CD4-positive, alpha-beta T cell treated with Interleukin-12 subunit alpha and Interleukin-12 subunit beta, for 1 hour (primary cell): ENCODE results near the gene AP3S1.

ENCODE experiments used
- DNase-seq: peaks from one replicate; pipeline ENCODE4 v3.0.0-alpha.2; 2020

The AP3S1 gene

DNA sequence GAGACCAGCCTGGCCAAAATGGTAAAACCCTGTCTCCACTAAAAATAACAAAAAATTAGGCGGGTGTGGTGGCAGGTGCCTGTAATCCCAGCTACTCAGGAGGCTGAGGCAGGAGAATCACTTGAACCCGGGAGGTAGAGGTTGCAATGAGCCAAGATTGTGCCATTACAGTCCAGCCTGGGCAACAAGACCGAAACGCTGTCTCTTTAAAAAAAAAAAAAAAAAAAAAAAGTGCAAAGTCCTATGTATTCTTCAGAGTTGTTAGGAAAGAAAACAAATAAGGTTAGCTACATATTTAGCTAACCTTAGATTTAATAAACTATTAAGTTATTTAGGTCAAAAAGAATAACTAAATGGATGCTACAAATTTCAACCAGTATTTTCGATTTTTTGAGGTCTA is 11.8 kb upstream of the AP3S1 start:
- DNase-seq: no peak

DNA sequence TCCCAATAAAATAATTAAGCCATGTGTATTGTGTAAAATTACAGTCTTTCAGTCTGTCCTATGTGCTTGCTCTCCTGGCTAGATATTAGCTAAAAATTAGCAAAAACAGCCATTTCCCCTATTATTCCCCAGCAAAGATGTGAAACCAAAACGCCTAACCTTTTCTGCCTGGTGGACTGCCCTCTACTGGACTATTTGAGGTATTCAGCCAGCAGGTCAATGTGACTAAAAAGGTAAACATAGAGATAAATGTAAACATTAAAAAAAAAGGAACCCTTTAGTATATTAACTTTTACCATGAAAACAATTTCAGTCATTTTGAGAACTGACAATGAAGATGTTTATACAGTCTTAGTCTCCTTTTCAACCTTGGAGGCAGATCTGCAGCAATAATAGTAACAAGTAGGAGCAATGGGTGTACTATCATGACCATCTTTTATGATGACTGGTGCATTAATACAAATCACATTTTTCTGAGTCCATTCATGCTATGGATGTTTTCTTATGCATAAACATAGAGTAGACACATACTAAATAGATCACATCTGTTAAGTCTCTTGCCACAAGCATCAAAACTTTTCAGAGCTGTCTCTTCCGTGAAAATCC is 10.5 kb upstream of the AP3S1 start:
- DNase-seq: peak; percentile 56

DNA sequence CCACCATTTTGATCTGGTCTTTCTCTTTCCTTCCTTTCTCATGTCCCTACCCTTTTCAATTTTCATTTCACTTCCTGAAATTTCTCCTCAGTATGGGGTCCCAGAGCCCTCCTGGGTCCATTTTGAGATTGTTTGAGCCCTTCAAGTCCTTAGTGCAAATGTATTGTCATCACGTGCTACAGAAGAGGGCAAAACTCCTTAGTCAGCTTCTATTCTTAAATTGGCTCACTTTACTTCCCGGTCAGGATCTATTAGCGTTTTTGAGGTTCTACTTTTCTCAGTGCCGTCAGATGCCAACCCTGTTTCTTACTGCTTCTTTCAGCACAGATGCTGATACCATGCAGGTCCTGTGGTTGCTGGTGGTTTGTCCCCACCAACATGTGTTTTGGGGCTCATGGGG is 6.3 kb upstream of the AP3S1 start:
- no peak for DNase-seq

DNA sequence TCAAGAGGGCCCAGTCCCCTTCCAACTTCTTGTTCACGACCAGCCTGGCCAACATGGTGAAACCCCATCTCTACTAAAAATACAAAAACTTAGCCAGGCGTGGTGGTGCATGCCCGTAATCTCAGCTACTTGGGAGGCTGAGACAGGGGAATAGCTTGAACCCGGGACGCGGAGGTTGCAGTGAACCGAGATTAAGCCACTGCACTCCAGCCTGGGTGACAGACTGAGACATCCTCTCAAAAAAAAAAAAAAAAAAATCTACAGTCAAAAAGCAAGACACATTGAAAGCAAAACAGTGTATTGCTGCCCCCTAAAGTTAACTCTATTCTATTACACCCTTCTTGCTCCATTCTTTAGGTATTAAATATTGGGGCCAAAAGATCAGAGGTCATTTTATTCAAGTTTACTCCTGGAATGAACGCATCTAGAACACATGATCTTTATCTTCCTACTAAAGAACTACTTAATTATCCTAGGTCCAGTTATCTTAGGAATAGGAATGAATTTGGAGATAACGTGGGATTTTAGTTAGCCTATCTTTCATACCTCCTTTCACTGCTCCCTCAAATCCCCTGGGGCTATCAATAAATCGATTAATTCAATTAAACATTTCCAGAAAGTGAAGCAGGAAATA is 2.7 kb upstream of the AP3S1 start:
- peak; percentile 76 for DNase-seq

DNA sequence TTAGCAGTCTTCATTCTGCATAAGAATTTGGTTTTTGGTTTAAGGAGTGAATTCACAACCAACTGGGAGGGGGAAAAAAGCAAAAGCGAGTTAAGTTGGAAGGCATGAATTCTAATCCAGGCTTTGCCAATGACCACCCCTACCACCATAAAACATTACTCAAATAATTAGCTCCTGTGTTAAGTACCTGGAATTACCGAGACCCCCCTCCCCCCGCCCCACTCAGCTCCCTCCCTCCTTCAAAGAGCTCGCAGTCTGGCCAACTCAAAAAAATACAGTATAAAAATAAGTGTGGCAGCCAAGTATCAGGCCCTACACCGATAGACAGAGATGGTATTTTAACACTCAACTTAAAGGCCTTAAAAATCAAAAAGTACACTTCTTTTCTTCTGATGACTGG is 862 bp upstream of the AP3S1 start:
- no peak for DNase-seq

DNA sequence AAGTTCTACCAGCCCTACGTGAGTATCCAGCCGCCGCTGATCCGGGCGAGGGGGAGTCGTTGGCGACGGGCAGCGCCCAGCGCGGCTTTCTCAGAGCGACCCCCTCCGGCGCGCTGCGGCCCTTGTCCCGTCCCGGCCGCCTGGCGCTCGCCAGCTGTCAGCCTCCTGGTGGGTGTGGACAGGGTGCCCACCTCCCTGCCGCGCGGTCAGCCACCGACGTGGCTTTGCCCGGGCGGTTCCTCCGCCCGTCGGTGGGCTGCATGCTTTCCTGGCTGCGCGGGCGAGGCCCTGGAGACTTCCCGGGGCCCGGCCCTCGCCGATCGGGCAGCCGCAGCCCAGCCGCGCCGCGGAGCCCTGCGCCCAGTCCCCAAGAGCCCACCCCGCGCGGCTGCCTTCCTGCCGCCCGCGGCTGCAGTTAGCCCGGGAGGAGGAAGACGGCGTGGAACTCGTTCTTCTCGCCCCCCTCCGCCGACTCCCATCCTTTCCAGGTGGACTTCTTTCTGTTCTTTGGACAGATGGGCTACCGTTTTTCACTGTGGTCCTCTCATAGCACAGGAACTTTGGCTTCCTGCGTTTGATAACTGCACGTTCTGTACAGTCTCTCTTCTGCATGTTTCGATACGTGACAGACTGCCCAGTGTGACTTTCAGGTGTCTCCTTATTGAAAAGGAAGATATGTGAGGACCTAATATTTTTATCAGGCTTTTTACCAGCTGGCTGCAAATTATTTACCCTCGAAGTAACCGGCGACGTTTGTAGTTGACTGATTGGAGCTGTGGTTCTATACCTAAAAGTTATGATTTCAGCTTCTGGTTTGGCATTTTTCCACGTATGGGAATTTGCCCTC is 577 bp downstream of the AP3S1 start:
- peak; percentile 18 for DNase-seq

DNA sequence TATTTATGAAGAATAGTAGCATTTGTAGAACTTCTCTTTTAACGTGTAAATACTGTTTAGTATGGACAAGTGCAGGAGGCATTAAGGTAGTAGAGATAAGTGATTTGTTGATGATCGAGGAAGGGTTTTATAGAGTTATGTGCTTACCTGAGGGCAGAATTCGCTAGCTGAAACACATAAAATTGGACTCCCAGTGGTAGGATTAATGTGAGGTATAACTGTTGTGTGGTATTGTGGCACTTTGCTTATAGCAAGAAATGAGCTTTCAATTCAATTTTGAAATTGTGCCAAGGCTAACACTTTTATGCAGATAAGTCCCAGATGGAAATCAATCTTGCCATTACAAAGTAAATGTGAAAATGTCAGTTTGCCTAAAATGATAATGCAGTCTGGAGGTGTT is 1.2 kb downstream of the AP3S1 start:
- no peak for DNase-seq

DNA sequence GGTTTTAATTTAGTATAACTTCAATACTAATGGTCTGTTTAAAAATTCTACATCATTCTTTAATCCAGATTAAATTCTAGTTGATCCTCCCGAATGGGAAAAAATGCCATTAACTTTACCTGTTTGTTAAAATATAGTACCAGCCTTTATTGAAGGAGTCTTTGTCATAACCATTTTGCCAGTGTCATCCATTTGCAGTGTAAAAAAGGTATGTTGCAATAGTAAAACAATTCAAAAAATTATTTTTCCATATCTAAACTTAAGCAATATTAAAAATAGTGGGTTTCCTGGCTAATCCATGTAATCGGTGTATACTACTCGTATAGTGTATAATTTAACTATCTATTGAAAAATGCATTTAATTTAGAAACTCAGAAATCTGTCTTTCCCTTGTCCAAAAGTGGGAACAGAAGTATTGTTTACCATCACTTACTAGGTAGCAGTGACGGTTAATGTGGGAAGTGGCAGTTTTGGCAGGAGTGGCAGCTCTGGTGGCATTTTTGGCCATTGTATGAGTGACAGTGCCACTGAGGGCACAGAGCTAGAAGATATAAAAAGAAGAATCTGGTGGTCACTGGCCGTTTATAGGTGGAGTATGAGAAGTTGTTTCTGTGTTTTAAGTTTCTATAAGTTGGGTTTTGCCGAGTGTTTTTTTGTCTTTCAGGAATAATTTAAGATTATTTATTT is 1.9 kb downstream of the AP3S1 start:
- no peak for DNase-seq

DNA sequence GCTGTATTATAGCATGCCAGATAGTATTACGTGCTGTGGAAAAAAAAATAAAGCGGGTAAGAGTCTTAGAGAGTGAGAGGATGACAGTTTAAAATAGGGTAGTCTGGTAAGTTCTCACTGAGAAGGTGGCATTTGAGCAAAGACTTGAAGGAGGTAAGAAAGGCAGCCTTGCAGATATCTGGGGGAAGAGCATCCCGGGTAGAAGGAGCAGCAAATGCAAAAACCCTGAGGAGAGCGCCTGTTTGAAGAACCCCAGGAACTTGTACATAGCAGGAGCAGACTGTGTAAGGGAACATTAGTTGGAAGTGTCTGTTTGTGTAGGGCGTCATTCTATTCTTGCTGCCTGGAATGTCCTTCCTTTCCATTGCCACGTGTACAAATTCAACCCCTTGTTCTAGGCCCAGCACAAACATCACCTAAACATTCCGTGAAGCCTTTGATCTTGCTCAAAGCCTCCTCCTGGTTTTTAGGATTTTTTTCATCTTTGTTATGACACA is 2.6 kb downstream of the AP3S1 start:
- DNase-seq: no peak

DNA sequence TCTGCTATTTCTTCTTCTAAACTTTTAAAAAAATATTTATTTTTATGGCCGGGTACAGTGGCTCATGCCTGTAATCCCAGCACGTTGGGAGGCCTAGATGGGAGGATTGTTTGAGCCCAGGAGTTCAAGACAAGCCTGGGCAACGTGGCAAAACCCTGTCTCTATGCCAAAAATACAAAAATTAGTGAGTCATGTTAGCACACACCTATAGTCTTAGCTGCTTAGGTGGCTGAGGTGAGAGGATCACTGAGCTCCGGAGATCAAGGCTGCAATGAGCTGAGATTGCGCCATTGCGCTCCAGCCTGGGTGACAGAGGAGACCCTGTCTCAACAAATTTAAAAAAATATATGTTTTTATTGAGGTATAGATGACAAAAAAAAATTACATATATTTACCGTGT is 5.6 kb downstream of the AP3S1 start:
- DNase-seq: no peak

DNA sequence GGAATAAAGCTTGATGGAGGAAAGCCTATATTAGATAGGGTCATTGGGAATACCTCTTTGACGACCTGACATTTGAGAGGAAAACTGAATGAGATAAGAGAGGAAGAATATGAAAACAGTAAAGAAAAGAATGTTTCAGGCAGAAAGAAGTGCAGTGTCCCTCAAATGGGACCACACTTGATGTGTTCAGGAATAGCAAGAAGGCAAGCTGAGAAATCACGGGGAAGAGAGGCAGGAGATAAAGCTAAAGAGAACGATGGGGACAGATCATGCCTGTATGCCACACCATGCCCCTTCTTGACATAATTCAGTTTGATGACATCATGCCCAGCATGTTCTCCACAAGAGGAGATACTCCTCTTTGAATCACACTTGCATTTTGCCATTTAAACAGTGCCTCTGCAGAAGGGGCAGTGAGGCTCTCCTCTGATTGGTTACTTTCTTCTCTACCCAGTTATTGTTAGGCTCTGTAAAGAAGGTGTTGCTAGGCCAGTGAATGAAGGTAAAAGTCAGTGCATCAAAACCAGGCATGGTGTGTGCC is 7.6 kb downstream of the AP3S1 start:
- no peak for DNase-seq

DNA sequence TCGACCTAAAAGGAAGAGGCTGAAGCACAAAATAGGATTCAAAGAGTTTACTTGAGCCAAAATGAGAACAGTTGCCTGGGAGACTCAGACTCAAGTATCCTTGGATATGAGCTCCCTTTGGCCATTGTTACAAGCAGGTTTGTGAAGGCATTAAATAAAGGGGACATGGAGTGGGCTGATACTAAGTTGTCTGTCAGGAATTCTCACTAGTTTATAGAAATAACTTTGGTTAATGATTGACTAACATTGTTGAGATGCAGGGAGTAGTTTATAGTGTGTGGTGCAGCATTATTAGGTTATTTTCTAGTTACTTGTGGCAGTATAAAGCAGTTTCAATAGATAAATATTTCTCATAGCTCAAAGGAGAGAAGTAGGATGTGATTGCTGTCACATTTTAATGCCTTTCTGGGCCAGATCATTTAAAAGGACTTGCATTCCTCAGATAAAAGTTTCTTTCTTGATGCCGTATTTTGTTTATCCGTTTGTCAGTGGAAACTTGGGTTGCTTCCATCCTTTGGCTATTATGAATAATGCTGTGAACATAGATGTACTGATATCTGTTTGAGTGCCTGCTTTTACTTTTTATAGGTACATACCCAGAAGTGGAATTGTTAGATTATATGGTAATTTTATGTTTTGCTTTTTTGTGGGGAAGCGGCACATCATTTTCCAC is 9.1 kb downstream of the AP3S1 start:
- DNase-seq: no peak

DNA sequence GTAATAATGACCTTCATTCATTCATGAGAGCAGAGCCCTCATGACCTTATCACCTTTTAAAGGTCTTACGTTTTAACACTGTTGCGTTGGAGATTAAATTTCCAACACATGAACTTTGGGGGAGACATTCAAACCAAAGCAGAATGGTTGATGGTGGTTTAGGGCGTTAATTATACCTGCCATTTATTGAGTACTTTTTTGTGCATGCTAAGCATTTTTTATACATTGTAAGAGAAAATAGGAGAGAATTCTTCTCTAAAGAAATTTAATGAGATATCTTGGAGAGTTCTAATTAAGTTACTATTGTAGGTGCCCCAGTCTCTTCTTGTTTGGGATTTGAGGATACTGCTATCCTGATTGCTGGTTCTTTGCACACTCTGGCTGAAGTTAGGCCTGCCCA is 12.4 kb downstream of the AP3S1 start:
- no peak for DNase-seq

DNA sequence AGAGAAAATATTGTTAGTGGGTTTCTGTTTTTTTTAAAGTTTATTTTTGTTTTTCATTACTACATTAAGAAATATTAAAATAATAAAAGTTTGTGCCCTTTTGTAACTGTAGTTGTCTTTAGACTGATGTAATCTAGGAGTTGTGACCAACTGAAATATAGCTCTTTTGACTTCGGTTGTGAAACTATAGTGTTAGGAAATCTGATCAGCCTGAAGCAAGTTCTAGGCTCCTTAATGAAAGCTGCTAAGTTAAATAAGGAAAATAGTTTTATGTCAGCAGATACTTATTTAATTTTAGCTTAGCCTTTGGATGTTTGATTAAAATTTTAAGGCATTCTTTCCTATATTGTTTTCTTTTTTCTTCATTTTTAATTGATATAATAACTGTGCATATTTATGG is 14.2 kb downstream of the AP3S1 start:
- DNase-seq: no peak

DNA sequence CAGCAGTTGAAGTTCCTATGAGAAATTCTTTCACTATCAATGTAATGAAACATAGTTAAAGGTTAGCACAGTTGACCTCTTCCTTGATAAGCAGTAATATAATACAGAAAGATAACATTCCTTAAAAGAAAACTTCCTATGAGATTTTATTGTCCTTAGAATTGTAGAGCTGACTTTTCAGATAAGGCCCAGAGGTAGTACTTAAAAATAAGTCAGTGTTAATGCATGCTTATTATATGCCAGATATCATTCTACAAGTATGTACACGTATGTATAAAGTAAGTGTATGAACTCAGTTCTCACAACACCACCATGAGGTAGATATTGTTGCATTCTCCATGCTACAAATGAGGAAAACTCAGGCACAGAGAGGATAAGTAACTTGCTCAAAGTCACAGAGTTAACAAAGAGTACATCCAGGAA is 15.3 kb downstream of the AP3S1 start:
- DNase-seq: no peak

DNA sequence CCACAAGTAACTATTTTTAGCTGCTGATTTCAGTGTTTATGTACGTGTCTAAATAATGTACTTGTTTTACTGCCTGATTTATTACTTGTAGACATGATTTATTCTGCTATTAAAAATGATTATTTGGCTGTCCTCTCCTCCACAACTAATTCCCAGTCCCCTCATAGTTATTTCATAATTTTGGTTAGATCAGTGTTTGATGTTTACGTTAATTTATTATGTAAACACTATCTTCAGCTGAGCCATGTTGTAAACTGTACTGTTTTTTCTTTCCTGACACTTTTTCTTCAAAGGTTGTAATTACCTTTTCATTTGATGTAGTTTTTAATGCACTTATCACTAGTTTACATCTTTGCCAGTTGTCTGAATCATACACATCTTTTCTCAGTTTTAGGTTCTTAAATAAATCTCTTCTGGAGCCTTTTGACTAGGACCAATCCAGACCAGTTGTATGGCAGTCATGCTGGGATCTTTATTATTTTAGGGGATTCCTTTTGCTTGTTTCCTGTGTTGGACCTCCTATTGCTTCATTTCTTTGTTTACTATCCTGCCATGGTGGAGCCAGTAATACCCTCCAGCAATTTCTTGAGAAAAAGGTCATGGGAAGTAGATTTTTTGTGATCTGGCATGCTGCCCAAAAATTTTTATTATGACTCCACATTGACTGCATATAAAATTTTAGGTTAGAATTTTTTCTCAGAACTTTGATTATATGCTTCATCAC is 16.1 kb downstream of the AP3S1 start:
- DNase-seq: no peak

DNA sequence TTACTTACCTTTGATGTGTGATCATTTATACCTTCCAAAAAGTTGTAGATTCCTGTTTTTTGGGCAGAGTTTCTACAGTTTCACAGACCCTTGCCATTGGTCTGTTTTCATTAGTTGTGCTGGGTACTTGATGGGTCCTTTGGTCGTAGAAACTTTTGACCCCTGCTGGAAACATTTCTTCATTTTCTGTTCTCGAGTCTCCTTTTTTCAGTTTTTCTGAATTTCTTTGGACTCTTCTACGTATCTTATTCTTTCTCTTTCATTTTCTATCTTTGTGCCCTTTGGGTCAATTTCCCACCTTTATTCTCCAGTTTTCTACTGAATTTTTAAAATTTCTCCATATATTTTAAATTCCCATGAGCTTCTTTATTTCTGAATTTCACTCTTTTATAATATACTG is 16.7 kb downstream of the AP3S1 start:
- DNase-seq: no peak

DNA sequence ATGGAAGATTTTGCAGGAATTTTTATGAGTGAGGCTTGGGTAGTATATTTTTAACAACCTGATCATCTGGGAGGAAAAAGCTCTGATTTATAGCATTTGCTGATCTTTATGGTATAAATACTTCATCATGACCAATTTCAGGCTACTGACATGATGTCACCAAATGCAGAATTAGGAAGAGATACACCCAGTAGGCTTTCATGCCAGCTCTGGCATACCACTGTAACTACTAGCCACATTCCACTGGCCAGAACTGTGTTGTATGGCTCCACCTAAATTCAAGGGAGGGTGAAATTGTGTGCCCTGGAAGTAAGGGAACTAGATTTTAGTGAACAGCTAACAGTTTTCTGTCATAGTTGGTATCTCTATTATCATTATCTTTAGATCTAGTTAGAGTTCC is 17.6 kb downstream of the AP3S1 start:
- no peak for DNase-seq

DNA sequence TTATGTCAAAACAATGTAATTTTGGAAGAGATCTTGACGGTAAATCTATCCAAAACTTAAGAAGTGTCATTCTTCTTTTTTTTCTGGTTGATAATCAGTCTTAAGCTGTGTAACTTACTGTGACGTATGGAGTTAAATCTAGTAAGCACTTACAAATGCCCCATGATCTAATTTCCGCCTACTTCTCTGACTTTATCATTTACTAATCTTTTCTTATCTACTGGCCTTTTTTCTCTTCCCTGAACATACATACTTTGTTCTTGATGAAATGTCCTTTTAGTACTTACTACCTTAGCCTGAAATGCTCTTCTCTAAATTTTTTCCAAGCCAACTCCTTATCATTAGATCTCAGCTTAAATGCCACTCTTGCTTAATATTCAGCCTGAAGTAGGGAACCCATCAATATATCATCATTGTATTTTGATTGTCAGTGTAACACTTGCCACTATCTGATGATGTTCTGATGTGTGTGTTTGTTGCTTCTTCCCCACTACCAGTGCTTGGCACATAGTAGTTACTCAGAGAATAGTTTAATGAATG is 27.6 kb downstream of the AP3S1 start:
- DNase-seq: no peak

DNA sequence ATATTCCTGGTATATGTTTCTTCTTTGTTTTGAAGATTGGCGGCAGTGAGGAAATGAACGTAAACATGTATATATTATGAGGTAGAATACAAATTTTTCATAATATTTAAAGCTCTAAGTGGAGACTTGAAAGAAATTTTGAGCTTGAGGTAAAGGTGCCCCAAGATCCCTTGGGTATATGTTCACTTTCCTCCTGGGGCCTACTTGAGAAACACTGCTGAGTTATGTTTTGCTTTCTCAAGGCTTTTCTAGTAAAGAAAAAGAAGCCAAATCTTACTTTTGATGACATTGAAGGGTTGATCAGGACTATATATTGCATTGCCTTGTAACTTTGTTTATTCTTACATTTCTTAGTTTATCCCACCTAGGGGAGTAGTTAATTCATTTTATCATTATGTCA is 30.7 kb downstream of the AP3S1 start:
- DNase-seq: no peak

DNA sequence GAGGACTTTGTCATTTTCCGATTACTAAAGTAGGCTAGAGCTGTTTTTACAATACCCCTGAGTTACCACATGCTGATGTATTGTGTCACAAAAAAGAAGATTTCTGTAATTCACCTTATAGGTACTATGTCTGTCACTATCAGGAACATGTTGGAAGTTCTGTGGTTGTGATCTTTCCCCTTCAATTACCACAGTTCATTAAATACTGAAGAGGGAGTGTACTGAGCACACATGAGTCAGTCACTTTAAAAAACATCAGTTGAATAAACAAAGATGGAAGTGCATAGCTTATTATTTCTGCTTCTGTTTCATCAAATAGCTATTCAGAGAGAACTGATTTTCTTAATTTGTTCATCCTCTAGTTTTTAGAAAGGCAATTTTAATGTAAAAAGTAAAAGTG is 31.7 kb downstream of the AP3S1 start:
- DNase-seq: no peak

DNA sequence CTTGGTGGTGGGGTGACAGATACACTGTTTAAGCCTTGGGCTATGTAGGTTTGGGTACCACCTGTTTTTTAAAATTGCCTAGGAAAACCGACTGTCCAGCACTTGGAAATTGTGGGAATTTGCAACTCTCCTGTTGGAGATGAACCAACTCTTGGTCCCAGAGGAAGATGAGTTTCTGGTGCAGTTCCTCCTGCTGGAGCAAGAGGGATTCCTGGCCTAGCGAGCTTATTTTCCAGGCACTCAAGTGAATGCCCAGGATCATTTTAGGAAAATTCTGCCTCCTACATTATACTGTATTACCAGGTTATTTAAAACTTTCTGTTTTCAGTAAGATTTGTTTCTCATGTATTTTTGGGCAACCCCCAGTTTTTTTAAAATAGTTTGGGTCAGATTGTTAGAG is 33.7 kb downstream of the AP3S1 start:
- DNase-seq: no peak
